Endothelial cell of umbilical vein (primary cell): ENCODE results near the gene VPS4A. TPM values are rescaled to one million over a fixed set of nuclear protein-coding genes. Genes with fewer than 3 reads are reported as not detected.

ENCODE experiments used
- BruUV-seq: library from RNA; stranded (reverse); fragments of 400-500 nt; replicated peaks from 2 replicates; lab custom pipeline; 2021; lab: Mats Ljungman, UMichigan
- CTCF ChIA-PET: fragments of 300-600, 350-600 bp; sonication (Branson Sonifier 250); formaldehyde crosslinking; loops from one replicate; lab custom pipeline; 2021; ENCODE audit warnings: antibody characterized with exemption, inconsistent platforms; lab: Charles Lee
- POLR2A ChIA-PET: fragments of 300-600, 350-600 bp; sonication (Branson Sonifier 250); formaldehyde crosslinking; loops from one replicate; lab custom pipeline; 2021; ENCODE audit warnings: antibody characterized with exemption, inconsistent platforms; lab: Charles Lee
- DNase-seq: peaks from one replicate; pipeline ENCODE4 v3.0.0-alpha.2; 2011; ENCODE audit warnings: low read depth, low spot score
- FAIRE-seq: peaks from 2 replicates; lab custom pipeline; 2011; peaks lifted over from hg19 to GRCh38; lab: Jason Lieb, UNC
- H2AFZ ChIP-seq: 2 replicates; pipeline ENCODE4 v1.6.0; 2012; ENCODE audit warnings: low read depth, low read length, control low read depth, inconsistent platforms
- H3K27ac ChIP-seq: 2 replicates; pipeline ENCODE4 v1.5.1; 2011; ENCODE audit warnings: low read depth, mild to moderate bottlenecking, control low read depth, low read length, moderate library complexity; ENCODE audit not compliant: insufficient read depth
- H3K27me3 ChIP-seq, 2 experiments: 2 replicates each; pipeline versions ENCODE4 v1.6.0 to v1.6.1; 2011; ENCODE audit warnings: low read length in 2 of 2, mixed read lengths in 1 of 2; ENCODE audit not compliant: control insufficient read depth in 2 of 2, insufficient read depth in 2 of 2
- H3K36me3 ChIP-seq, 2 experiments: 2 replicates in 1 of 2; 3 replicates in 1 of 2; pipeline ENCODE4 v1.5.1; 2011; ENCODE audit warnings: low read length in 2 of 2, mild to moderate bottlenecking in 1 of 2, moderate library complexity in 1 of 2; ENCODE audit not compliant: control insufficient read depth in 2 of 2, insufficient read depth in 2 of 2; ENCODE audit errors: extremely low read depth in 1 of 2
- H3K4me1 ChIP-seq: 3 replicates; pipeline ENCODE4 v1.5.1; 2011; ENCODE audit warnings: mild to moderate bottlenecking, low read length; ENCODE audit not compliant: control insufficient read depth, insufficient read depth; ENCODE audit errors: extremely low read depth
- H3K4me2 ChIP-seq: 2 replicates; pipeline ENCODE4 v1.6.1; 2011; ENCODE audit warnings: low read length, control low read depth, mixed read lengths; ENCODE audit not compliant: insufficient read depth
- H3K4me3 ChIP-seq, 3 experiments: fragments of 200-600 bp in 1 of 3; sonication (generic), shearing (Covaris generic) in 1 of 3; replicated peaks in 1 of 3; 2 replicates each; pipeline ENCODE4 v1.5.1; 2011 to 2016; ENCODE audit warnings: control low read depth in 3 of 3, low read length in 3 of 3, mild to moderate bottlenecking in 2 of 3, inconsistent platforms in 1 of 3, low read depth in 1 of 3, moderate library complexity in 1 of 3; ENCODE audit not compliant: insufficient read depth in 1 of 3
- H3K79me2 ChIP-seq: 2 replicates; pipeline ENCODE4 v1.6.0; 2012; ENCODE audit warnings: low read length, inconsistent platforms; ENCODE audit not compliant: control insufficient read depth, insufficient read depth
- H3K9ac ChIP-seq: replicated peaks from 2 replicates; pipeline ENCODE3; 2011; ENCODE audit warnings: low read length, control low read depth; ENCODE audit not compliant: insufficient read depth; ENCODE audit errors: extremely low read depth
- H3K9me1 ChIP-seq: replicated peaks from 3 replicates; pipeline ENCODE4 v1.6.0; 2011; ENCODE audit warnings: mild to moderate bottlenecking, low read length; ENCODE audit not compliant: control insufficient read depth, insufficient read depth; ENCODE audit errors: extremely low read depth
- H3K9me3 ChIP-seq: replicated peaks from 2 replicates; pipeline ENCODE4 v1.5.1; 2012; ENCODE audit warnings: low read length, inconsistent platforms; ENCODE audit not compliant: control insufficient read depth, insufficient read depth
- H4K20me1 ChIP-seq: replicated peaks from 2 replicates; pipeline ENCODE3; 2011; ENCODE audit warnings: mild to moderate bottlenecking, low read length; ENCODE audit not compliant: control insufficient read depth, insufficient read depth; ENCODE audit errors: extremely low read depth
- CTCF ChIP-seq, 2 donors: IDR thresholded peaks; 1 replicate in 1 of 2; 2 replicates in 1 of 2; pipeline ENCODE4 v1.5.1; 2011; ENCODE audit warnings: low read length in 2 of 2, mild to moderate bottlenecking in 2 of 2, moderate library complexity in 2 of 2, control low read depth in 1 of 2, inconsistent platforms in 1 of 2, low read depth in 1 of 2; ENCODE audit not compliant: insufficient read depth in 1 of 2; ENCODE audit errors: extremely low read depth in 1 of 2
- EZH2 ChIP-seq: IDR thresholded peaks from 2 replicates; pipeline ENCODE4 v1.6.1; 2012; ENCODE audit warnings: borderline replicate concordance, low read depth, mild to moderate bottlenecking, moderate library complexity, low read length, inconsistent platforms; ENCODE audit not compliant: severe bottlenecking
- FOS ChIP-seq: IDR thresholded peaks from 2 replicates; pipeline ENCODE4 v1.6.1; 2011; ENCODE audit warnings: mild to moderate bottlenecking, low read length, moderate library complexity, borderline replicate concordance; ENCODE audit not compliant: insufficient read depth
- GATA2 ChIP-seq: IDR thresholded peaks from 2 replicates; pipeline ENCODE4 v1.7.0; 2011; ENCODE audit warnings: low read depth, mild to moderate bottlenecking, moderate library complexity, mixed read lengths, low read length; ENCODE audit not compliant: insufficient read length, insufficient read depth
- JUN ChIP-seq: IDR thresholded peaks from 2 replicates; pipeline ENCODE4 v1.6.1; 2011; ENCODE audit warnings: borderline replicate concordance, low read depth; ENCODE audit not compliant: insufficient read length, insufficient read depth
- MAX ChIP-seq: IDR thresholded peaks from 2 replicates; pipeline ENCODE4 v1.6.1; 2011; ENCODE audit not compliant: insufficient read depth, insufficient read length
- MYC ChIP-seq: IDR thresholded peaks from one replicate; pipeline ENCODE4 v1.6.1; 2011; ENCODE audit warnings: mild to moderate bottlenecking, low read depth, low read length
- POLR2A ChIP-seq: IDR thresholded peaks from 2 replicates; pipeline ENCODE4 v1.6.1; 2012; ENCODE audit warnings: low read depth, mild to moderate bottlenecking, control low read depth, low read length
- POLR2AphosphoS5 ChIP-seq: IDR thresholded peaks from 2 replicates; pipeline ENCODE4 v1.6.1; 2012; ENCODE audit warnings: low read depth, mild to moderate bottlenecking, control low read depth, low read length, moderate library complexity; ENCODE audit not compliant: insufficient read depth
- dilution Hi-C: fragments of 300-500 bp; cut with MboI; formaldehyde crosslinking; loops from one replicate; pipeline ENCODE4 v1.15.0; 2019; ENCODE audit warnings: low sequenced_read_pairs; ENCODE audit not compliant: extremely low pct_ligation_motif_present
- intact Hi-C: fragments of 100-400 bp; cut with micrococcal nuclease; formaldehyde crosslinking; loops from one replicate; pipeline ENCODE4 v1.10.0; 2022
- polyA plus RNA-seq, 4 experiments: library from polyadenylated mRNA; depleted of rRNA in 3 of 4; stranded (reverse) in 3 of 4; unstranded in 1 of 4; fragments of >200 nt; gene quantifications; 2 replicates each; pipeline versions ENCODE4 v1.2.1 to v1.2.3, GENCODE V29; 2011 to 2012; ENCODE audit warnings: missing spikeins in 1 of 4
- total RNA-seq: library from RNA; stranded (reverse); gene quantifications from 2 replicates; pipeline ENCODE4 v1.2.3, GENCODE V29; 2021

VPS4A gene
- total and polyA plus RNA-seq, 2 donors (not counting 3 experiments of a cell fraction or from before 2014, with no cell fraction given): 22.3 to 34.8 TPM

- no TSS peak for BruUV-seq
- Histone ChIP-seq H3K9me1 (no peaks in the 10 kb centered on the region), H3K79me2 (peaks cover 49% of the 10 kb centered on the region), H3K9me3 (no peaks in the 10 kb centered on the region), H3K9ac (no peak overlapping the region), H3K4me1 (peaks cover 17% of the 10 kb centered on the region), H2AFZ (no peak overlapping the region), H3K4me2 (no peak overlapping the region), H3K27me3 (no peaks in the 10 kb centered on the region), H4K20me1 (no peaks in the 10 kb centered on the region), H3K27ac (no peak overlapping the region), H3K36me3 (peaks cover 9 to 24% of the 10 kb centered on the region in 2 experiments), H3K4me3 (no peak overlapping the region)
- FAIRE-seq: no peak
- intact Hi-C loops (no loop called here), dilution Hi-C loops (no loop called here)
- DNase-seq: no peak
- ChIA-PET CTCF (interaction anchor here (2.4 kb wide), 1 partner anchor 175 kb away, joined by 8 read pairs; no protein-coding TSS in a partner anchor), POLR2A (no interaction called here)
- no peak for TF ChIP-seq JUN
- TF ChIP-seq MAX: no peak
- no peak for TF ChIP-seq GATA2
- no peak for TF ChIP-seq CTCF (IDR thresholded peaks at IDR 0.05; ENCODE audit: extremely low read depth in 1 of 2, insufficient read depth in 1 of 2, low read depth in 1 of 2, low read length in 2 of 2)
- TF ChIP-seq FOS: no peak
- TF ChIP-seq MYC: no peak
- TF ChIP-seq EZH2: no peak
- TF ChIP-seq POLR2A: no peak
- no peak for TF ChIP-seq POLR2AphosphoS5
Observed at GRCh38 chr16:69325784-69326171, 14.6 kb downstream of the VPS4A start.
